ENCODE results near the gene LOX.

Gene LOX

DNA sequence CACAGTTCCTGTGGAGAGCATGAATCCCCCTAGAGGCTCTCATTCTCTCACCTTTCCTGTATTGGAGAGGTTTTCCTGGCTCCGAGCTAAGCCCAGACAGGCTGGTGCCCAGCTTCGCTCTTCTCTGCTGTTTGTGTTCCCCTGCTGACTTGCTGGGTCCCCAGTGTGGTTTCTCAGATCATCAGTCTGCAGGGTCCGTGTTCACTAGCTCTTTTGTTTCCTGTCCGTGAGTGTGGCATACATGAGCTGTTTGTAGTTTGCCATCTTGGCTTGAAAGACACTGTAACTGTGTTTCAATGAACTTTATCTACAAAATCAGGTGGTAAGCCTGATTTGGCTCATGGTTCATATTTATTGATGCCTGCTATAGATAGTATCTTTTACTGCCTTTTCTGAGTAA is 23.8 kb downstream of the LOX start:
- TF ChIP-seq, protein P1, sequence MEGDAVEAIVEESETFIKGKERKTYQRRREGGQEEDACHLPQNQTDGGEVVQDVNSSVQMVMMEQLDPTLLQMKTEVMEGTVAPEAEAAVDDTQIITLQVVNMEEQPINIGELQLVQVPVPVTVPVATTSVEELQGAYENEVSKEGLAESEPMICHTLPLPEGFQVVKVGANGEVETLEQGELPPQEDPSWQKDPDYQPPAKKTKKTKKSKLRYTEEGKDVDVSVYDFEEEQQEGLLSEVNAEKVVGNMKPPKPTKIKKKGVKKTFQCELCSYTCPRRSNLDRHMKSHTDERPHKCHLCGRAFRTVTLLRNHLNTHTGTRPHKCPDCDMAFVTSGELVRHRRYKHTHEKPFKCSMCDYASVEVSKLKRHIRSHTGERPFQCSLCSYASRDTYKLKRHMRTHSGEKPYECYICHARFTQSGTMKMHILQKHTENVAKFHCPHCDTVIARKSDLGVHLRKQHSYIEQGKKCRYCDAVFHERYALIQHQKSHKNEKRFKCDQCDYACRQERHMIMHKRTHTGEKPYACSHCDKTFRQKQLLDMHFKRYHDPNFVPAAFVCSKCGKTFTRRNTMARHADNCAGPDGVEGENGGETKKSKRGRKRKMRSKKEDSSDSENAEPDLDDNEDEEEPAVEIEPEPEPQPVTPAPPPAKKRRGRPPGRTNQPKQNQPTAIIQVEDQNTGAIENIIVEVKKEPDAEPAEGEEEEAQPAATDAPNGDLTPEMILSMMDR (IDR thresholded peaks at IDR 0.05; ENCODE audit: low read length): no peak
- no peak for TF ChIP-seq EZH2 (IDR thresholded peaks at IDR 0.05; ENCODE audit: borderline replicate concordance, low read length)
- Histone ChIP-seq H3K4me3 (ENCODE audit: low read depth, low read length, poor library complexity, severe bottlenecking) (no peak overlapping the region), H3F3A (ENCODE audit: insufficient read depth, low read length) (no peaks in the 10 kb centered on the region), H3K4me1 (ENCODE audit: insufficient read depth, low read length, severe bottlenecking) (no peaks in the 10 kb centered on the region), H4K20me1 (ENCODE audit: insufficient read depth, low read length) (no peaks in the 10 kb centered on the region), H3K27ac (ENCODE audit: low read depth, low read length, poor library complexity, severe bottlenecking) (no peak overlapping the region), H3K9me2 (ENCODE audit: low read depth, low read length) (no peaks in the 10 kb centered on the region), H3K27me3 (ENCODE audit: insufficient read depth, low read length) (no peaks in the 10 kb centered on the region), H3K9ac (ENCODE audit: low read length) (no peak overlapping the region), H3K36me3 (ENCODE audit: insufficient read depth, low read length) (no peaks in the 10 kb centered on the region), H2AFZ (ENCODE audit: low read length) (no peak overlapping the region), H3K9me3 (ENCODE audit: low read length) (no peaks in the 10 kb centered on the region), H3K79me2 (ENCODE audit: insufficient read depth, low read length) (no peaks in the 10 kb centered on the region), H3K4me2 (ENCODE audit: low read length) (no peak overlapping the region)

DNA sequence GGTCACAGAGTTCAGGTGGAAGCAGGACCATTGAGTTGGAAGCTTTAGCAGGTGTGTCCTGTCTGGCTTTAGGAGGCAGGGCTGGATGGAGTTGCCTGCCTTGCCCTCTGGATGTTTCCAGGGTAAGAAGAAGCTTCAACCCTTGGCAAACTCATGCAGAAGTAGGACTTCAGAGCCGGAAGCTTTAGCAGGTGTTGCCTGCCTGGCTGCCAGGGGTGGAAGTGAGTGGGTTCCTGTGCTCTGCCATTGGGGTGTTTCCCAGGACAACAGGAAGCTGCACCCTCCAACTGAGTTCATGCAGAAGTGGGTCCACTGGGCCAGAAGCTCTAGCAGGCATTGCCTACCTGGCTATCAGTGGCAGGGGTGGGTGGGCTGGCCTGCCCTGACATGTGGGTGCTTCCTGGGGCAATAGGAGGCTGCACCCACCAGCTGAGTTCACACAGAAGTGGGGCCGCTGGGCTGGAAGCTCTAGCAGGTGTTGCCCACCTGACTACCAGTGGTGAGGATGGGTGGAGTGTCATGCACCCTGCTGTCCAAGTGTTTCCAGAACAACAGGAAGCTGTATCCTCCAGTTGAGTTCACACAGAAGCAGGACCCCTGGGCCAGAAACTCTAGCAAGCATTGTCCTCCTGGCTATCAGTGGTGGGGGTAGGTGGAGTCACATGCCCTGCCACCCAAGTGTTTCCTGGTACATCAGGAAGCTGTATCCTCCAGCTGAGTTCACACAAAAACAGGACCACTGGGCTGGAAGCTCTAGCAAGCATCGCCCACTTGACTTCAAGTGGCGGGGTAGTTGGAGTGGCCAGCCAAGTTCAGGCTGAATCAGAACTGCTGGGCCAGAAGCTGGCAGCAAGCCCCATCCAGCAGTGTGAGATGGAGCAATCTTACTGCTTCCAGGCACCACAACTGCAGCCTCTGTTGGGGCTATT is 24.6 kb downstream of the LOX start:
- Histone ChIP-seq H3K9ac (ENCODE audit: low read length) (no peak overlapping the region), H4K20me1 (ENCODE audit: insufficient read depth, low read length) (no peaks in the 10 kb centered on the region), H3K9me2 (ENCODE audit: low read depth, low read length) (no peaks in the 10 kb centered on the region), H2AFZ (ENCODE audit: low read length) (no peak overlapping the region), H3K27me3 (ENCODE audit: insufficient read depth, low read length) (no peaks in the 10 kb centered on the region), H3K4me2 (ENCODE audit: low read length) (no peak overlapping the region), H3K36me3 (ENCODE audit: insufficient read depth, low read length) (no peaks in the 10 kb centered on the region), H3K79me2 (ENCODE audit: insufficient read depth, low read length) (no peaks in the 10 kb centered on the region), H3K4me1 (ENCODE audit: insufficient read depth, low read length, severe bottlenecking) (no peaks in the 10 kb centered on the region), H3K27ac (ENCODE audit: low read depth, low read length, poor library complexity, severe bottlenecking) (no peak overlapping the region), H3K4me3 (ENCODE audit: low read depth, low read length, poor library complexity, severe bottlenecking) (no peak overlapping the region), H3K9me3 (ENCODE audit: low read length) (no peaks in the 10 kb centered on the region), H3F3A (ENCODE audit: insufficient read depth, low read length) (no peaks in the 10 kb centered on the region)
- TF ChIP-seq, protein P1 (IDR thresholded peaks at IDR 0.05; ENCODE audit: low read length): no peak
- no peak for TF ChIP-seq EZH2 (IDR thresholded peaks at IDR 0.05; ENCODE audit: borderline replicate concordance, low read length)

DNA sequence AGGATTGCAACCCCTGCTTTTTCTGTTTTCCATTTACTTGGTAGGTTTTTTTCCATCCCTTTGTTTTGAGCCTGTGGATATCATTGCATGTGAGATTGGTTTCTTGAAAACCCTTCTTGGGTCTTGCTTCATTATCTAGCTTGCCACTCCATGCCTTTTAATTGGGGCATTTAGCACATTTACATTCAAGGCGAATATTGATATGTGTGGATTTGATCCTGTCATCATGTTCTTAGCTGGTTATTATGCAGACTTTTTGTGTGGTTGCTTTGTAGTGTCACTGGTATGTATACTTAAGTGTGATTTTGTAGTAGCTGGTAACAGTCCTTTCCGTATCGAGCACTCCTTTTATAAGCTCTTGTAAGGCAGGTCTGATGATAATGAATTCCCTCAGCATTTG is 26.5 kb downstream of the LOX start:
- Histone ChIP-seq H3K4me1 (ENCODE audit: insufficient read depth, low read length, severe bottlenecking) (no peaks in the 10 kb centered on the region), H3K27ac (ENCODE audit: low read depth, low read length, poor library complexity, severe bottlenecking) (no peak overlapping the region), H2AFZ (ENCODE audit: low read length) (no peak overlapping the region), H3K9me2 (ENCODE audit: low read depth, low read length) (no peaks in the 10 kb centered on the region), H4K20me1 (ENCODE audit: insufficient read depth, low read length) (no peaks in the 10 kb centered on the region), H3K79me2 (ENCODE audit: insufficient read depth, low read length) (no peaks in the 10 kb centered on the region), H3K9ac (ENCODE audit: low read length) (no peak overlapping the region), H3K4me2 (ENCODE audit: low read length) (no peak overlapping the region), H3F3A (ENCODE audit: insufficient read depth, low read length) (no peaks in the 10 kb centered on the region), H3K9me3 (ENCODE audit: low read length) (no peaks in the 10 kb centered on the region), H3K27me3 (ENCODE audit: insufficient read depth, low read length) (no peaks in the 10 kb centered on the region), H3K4me3 (ENCODE audit: low read depth, low read length, poor library complexity, severe bottlenecking) (no peak overlapping the region), H3K36me3 (ENCODE audit: insufficient read depth, low read length) (no peaks in the 10 kb centered on the region)
- no peak for TF ChIP-seq EZH2 (IDR thresholded peaks at IDR 0.05; ENCODE audit: borderline replicate concordance, low read length)
- TF ChIP-seq, protein P1 (IDR thresholded peaks at IDR 0.05; ENCODE audit: low read length): no peak

Data from OCI-LY1 (cell line).